CD4-positive, alpha-beta T cell (primary cell): ENCODE data around the gene SCNM1. TPM values are rescaled to one million over a fixed set of nuclear protein-coding genes. Genes with fewer than 3 reads are reported as not detected.

Experiments
- ATAC-seq: fragments of 200-7000 bp; cut with Tn5 transposase; one replicate; pipeline ENCODE4 v1.10.0; 2022; ENCODE audit warnings: mild to moderate bottlenecking; ENCODE audit not compliant: poor library complexity
- CTCF ChIA-PET: fragments of 350-600 bp; sonication (Branson Sonifier 250); formaldehyde crosslinking; loops from one replicate; lab custom pipeline; 2021; ENCODE audit warnings: antibody characterized with exemption, inconsistent platforms; lab: Charles Lee
- POLR2A ChIA-PET: fragments of 350-600 bp; sonication (Branson Sonifier 250); formaldehyde crosslinking; loops from one replicate; lab custom pipeline; 2021; ENCODE audit warnings: antibody characterized with exemption, inconsistent platforms; lab: Charles Lee
- DNase-seq, 14 experiments: peaks; one replicate each; pipeline ENCODE4 v3.0.0-alpha.2; 2013 to 2020; ENCODE audit warnings: mixed read lengths in 2 of 14
- H3K27ac ChIP-seq, 2 donors: one replicate each; pipeline versions ENCODE4 v1.5.1 to v1.7.0; 2013; ENCODE audit warnings: low read length in 2 of 2, low read depth in 1 of 2, mild to moderate bottlenecking in 1 of 2
- H3K27me3 ChIP-seq, 2 experiments: 1 replicate in 1 of 2; 2 replicates in 1 of 2; pipeline versions ENCODE4 v1.6.1 to v1.7.0; 2013; ENCODE audit warnings: low read length in 2 of 2, control low read depth in 1 of 2, mild to moderate bottlenecking in 1 of 2, moderate library complexity in 1 of 2; ENCODE audit not compliant: insufficient read depth in 2 of 2, control insufficient read depth in 1 of 2
- H3K36me3 ChIP-seq: one replicate; pipeline ENCODE4 v1.6.1; 2013; ENCODE audit warnings: low read length, control low read depth; ENCODE audit not compliant: insufficient read depth
- H3K4me1 ChIP-seq: one replicate; pipeline ENCODE4 v1.6.1; 2013; ENCODE audit warnings: low read length, control low read depth; ENCODE audit not compliant: insufficient read depth
- H3K4me3 ChIP-seq: one replicate; pipeline ENCODE4 v1.5.1; 2013; ENCODE audit warnings: mild to moderate bottlenecking, low read length, moderate library complexity
- H3K9me3 ChIP-seq, 2 experiments: 1 replicate in 1 of 2; 2 replicates in 1 of 2; pipeline versions ENCODE4 v1.6.1 to v1.7.0; 2013; ENCODE audit warnings: low read length in 2 of 2, mild to moderate bottlenecking in 2 of 2, control low read depth in 1 of 2, moderate library complexity in 1 of 2; ENCODE audit not compliant: control insufficient read depth in 1 of 2, insufficient read depth in 1 of 2
- H3K27ac Mint-ChIP-seq: one replicate; pipeline ENCODE4 v1.8.0; 2020; ENCODE audit warnings: mixed read lengths
- H3K27me3 Mint-ChIP-seq: one replicate; pipeline ENCODE4 v1.8.0; 2021; ENCODE audit warnings: mixed read lengths
- H3K36me3 Mint-ChIP-seq: one replicate; pipeline ENCODE4 v1.8.0; 2021; ENCODE audit warnings: low read depth, mixed read lengths
- H3K4me1 Mint-ChIP-seq: one replicate; pipeline ENCODE4 v1.8.0; 2021; ENCODE audit warnings: low read depth, mixed read lengths
- H3K4me3 Mint-ChIP-seq: one replicate; pipeline ENCODE4 v1.8.0; 2020; ENCODE audit warnings: mild to moderate bottlenecking, mixed read lengths
- H3K9me3 Mint-ChIP-seq: one replicate; pipeline ENCODE4 v1.8.0; 2020; ENCODE audit warnings: mixed read lengths
- CTCF ChIP-seq: fragments of 200-600 bp; IDR thresholded peaks from one replicate; pipeline ENCODE4 v1.8.0; 2022; ENCODE audit warnings: antibody characterized with exemption, mild to moderate bottlenecking
- intact Hi-C, 2 experiments: fragments of 100-400 bp; cut with DNase I in 1 of 2; cut with micrococcal nuclease in 1 of 2; formaldehyde crosslinking; loops; one replicate each; pipeline versions ENCODE4 v1.15.1 to v1.9.0; 2023 to 2025; cut with DNase I, micrococcal nuclease
- total RNA-seq, 174 experiments: library from RNA in 2 of 174; stranded (reverse) in 2 of 174; gene quantifications; one replicate each; pipeline ENCODE4 v1.2.3 and lab custom pipeline; 2021 to 2026

The SCNM1 gene
- total RNA-seq, 2 experiments from 2014 or later, result 35.2 to 35.7 TPM

- TF ChIP-seq CTCF, result no peak
- CTCF ChIA-PET, result interaction anchor here (0.6 kb wide), 1 partner anchor 1189 kb away, joined by 4 read pairs; no protein-coding TSS in a partner anchor
These were observed 30.2 kb upstream of the SCNM1 start for GRCh38 chr1:151135433-151136385.

GRCh38 chr1:151137789-151138188 is 28.2 kb upstream of the SCNM1 start:
- Mint-ChIP-seq H3K4me3 (no peak overlapping the region), H3K27me3 (no peaks in the 10 kb centered on the region), H3K27ac (no peak overlapping the region), H3K36me3 (peaks cover 7% of the 10 kb centered on the region), H3K9me3 (no peaks in the 10 kb centered on the region), H3K4me1 (no peaks in the 10 kb centered on the region)
- ATAC-seq (no peak), DNase-seq (no peak)
- CTCF ChIA-PET, result no interaction called here
- Histone ChIP-seq H3K27me3 (no peaks in the 10 kb centered on the region), H3K9me3 (no peaks in the 10 kb centered on the region), H3K4me3 (no peak overlapping the region), H3K36me3 (no peaks in the 10 kb centered on the region), H3K4me1 (no peaks in the 10 kb centered on the region), H3K27ac (no peak overlapping the region)
- TF ChIP-seq CTCF, result no peak
- POLR2A ChIA-PET, result interaction anchor here (0.6 kb wide), 1 partner anchor 31 kb away, joined by 3 read pairs; no protein-coding TSS in a partner anchor
- intact Hi-C loops, result no loop called here

More at GRCh38 chr1:151135433-151136385, 30.2 kb upstream of the SCNM1 start:
- Mint-ChIP-seq H3K27ac (no peak overlapping the region), H3K4me1 (peaks cover 11% of the 10 kb centered on the region), H3K9me3 (no peaks in the 10 kb centered on the region), H3K4me3 (no peak overlapping the region), H3K27me3 (no peaks in the 10 kb centered on the region), H3K36me3 (peaks cover 7% of the 10 kb centered on the region)
- no peak overlapping the region for H3K27ac ChIP-seq
- peaks cover 16% of the 10 kb centered on the region for H3K4me1 ChIP-seq
- H3K36me3 ChIP-seq, result no peaks in the 10 kb centered on the region
- H3K27me3 ChIP-seq, result peaks cover 0 to 7% of the 10 kb centered on the region in 2 experiments
- H3K4me3 ChIP-seq, result no peak overlapping the region
- POLR2A ChIA-PET, result no interaction called here
- peaks cover 0 to 8% of the 10 kb centered on the region in 2 experiments for H3K9me3 ChIP-seq
- intact Hi-C loops, result no loop called here
- ATAC-seq (no peak), DNase-seq (no peak)

- intact Hi-C loops, result no loop called here
- Mint-ChIP-seq H3K27ac (no peak overlapping the region), H3K36me3 (peaks cover 5% of the 10 kb centered on the region), H3K4me3 (no peak overlapping the region), H3K9me3 (no peaks in the 10 kb centered on the region), H3K27me3 (no peaks in the 10 kb centered on the region), H3K4me1 (peaks cover 18% of the 10 kb centered on the region)
- peaks cover 25% of the 10 kb centered on the region for H3K4me1 ChIP-seq
- H3K9me3 ChIP-seq, result no peaks in the 10 kb centered on the region
- no peak for ATAC-seq
- ChIA-PET POLR2A (no interaction called here), CTCF (interaction anchor here (1.4 kb wide), 1 partner anchor 11 kb away, joined by 3 read pairs; no protein-coding TSS in a partner anchor)
- no peak for DNase-seq
- no peak overlapping the region for H3K4me3 ChIP-seq
- no peaks in the 10 kb centered on the region for H3K27me3 ChIP-seq
- H3K27ac ChIP-seq, result no peak overlapping the region
- no peaks in the 10 kb centered on the region for H3K36me3 ChIP-seq
- no peak for TF ChIP-seq CTCF
These were observed 23.4 kb upstream of the SCNM1 start for GRCh38 chr1:151142411-151143056.
